Erythroblast (primary cell): ENCODE data around the gene RIOK2.
"Not testable (repeated sequence)": the region's sequence is repeated elsewhere in the genome, so short reads cannot be mapped to it uniquely, and the experiment has no call there.

Experiments used
- DNase-seq, 2 experiments: peaks; one replicate each; lab custom pipeline; 2025; lab: John Stamatoyannopoulos, UW
- GATA1 ChIP-seq: IDR thresholded peaks from 2 replicates; pipeline ENCODE4 v1.6.1; 2011; ENCODE audit warnings: low read depth, mild to moderate bottlenecking, control low read depth, low read length, moderate library complexity
- POLR2A ChIP-seq: IDR thresholded peaks from 2 replicates; pipeline ENCODE4 v1.6.1; 2011; ENCODE audit warnings: mild to moderate bottlenecking, low read length

Gene RIOK2

DNA sequence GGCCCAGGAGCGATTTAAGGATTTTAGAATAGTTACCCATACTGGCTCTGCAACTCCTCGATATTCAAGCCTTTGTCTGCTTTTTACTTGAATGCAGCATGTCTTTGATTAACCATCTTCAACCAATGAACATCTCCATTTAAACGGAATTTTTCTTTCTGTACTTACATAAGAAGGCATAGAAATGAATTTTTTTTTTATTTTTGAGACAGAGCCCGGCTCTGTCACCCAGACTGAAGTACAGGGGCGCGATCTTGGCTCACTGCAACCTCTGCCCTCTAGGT, 825 bp upstream of the RIOK2 start:
- no peak for DNase-seq
- no peak for TF ChIP-seq POLR2A
- no peak for TF ChIP-seq GATA1

DNA sequence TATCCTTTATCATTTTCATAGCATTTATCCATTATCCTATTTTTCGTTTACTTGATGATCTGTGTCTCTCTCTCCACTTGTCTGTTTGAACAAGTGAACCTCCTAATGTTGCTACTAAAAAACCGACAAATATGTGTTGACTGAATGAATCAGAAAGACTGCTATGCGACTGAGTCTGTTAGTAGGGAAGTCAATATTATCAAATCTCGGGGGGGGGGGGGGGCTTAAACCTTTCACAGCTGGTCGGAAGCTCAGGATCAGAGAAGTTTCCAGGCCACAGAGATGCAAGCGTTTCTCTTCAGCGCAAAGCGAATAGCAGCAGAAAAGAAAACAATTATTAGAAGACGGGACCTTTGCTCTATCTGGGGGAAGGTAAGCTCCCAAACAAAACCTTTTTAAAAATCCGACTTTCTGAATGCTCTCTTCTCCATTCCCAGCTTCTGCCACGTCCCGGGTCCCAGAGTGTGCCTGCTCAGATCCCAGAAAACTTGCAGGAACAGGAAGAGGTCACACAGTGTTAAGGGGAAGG, 412 bp downstream of the RIOK2 start:
- TF ChIP-seq GATA1 (no peak), POLR2A (no peak)
- DNase-seq: peak in 1 of 2 experiments; percentile 47

DNA sequence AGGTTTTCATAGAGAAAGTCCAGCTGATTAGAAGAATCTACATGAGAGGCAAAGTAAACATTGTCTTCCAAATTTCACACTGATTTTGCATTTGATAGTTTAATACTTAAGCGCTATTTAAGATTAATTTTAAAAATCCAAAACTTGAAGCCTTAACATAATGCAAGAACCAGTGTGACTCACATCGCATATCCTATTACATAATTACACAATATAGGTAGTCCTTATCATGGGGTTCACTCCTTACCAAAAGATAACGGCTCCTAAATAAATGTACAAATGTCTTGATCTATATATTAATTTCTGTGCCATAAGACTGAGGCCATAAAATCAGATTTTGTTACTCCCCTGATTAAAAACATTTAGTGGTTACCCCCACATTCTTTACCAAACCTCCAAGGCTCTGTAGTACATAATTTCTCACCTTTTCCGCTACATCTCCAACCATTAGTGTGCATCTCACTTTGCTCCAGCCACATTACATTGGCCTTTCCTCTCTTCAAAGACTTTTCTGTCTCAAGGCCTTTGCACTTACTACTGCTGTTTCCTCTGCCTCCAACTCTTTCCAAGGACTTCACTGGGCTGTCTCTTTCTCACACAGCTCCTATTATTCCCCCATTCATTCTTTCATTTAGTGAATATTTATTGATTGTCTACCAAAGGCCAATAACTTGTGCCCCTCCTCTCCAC, 1.0 kb downstream of the RIOK2 start:
- peak; percentile 8 to 41 for DNase-seq
- TF ChIP-seq GATA1: no peak
- no peak for TF ChIP-seq POLR2A

DNA sequence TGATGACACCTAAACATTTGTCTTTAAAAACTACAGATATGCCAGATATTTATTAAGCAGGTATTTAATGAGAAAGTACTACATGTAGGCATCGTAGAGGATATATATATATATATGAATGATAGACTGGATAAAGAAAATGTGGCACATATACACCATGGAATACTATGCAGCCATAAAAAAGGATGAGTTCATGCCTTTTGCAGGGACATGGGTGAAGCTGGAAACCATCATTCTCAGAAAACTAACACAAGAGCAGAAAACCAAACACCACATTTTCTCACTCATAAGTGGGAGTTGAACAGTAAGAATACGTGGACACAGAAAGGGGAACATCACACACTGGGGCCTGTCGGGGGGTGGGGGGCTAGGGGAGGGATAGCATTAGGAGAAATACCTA, 3.6 kb downstream of the RIOK2 start:
- not testable (repeated sequence) for DNase-seq

DNA sequence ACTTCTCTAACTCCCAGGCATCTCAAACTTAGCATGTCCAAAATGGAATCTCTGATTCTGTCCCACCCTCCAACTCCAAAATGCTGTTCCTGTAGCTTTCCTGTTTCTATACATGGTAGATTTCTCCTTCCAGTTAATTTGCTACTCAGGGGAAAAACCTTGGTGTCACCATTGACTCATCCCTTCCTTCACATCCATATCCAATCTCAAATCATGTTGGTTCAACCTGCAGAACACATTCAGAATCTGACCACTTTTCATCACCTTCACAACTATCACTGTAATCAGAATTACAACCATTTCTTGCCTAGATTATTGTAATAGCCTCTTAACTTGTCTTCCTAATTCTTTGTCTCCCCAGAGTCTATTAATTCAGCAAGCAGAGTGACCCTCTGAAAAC, 10.8 kb downstream of the RIOK2 start:
- TF ChIP-seq POLR2A: no peak
- TF ChIP-seq GATA1: no peak
- no peak for DNase-seq

DNA sequence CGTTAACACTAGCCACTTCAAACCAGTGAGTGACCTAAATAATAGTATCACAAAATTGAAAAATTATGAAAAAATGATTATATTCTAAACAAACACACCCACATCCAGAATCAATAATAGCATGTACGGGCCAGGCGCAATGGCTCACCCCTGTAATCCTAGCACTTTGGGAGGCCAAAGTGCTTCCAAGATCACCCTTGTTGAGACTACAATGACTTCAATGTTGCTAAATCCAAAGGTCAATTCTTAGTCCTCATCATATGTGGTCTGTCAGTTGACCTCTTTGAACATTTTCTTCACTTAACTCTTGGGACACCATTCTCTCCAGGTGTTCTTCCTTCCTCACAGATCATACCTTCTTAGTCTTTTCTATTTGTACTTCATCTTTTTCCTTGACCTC, 11.3 kb downstream of the RIOK2 start:
- DNase-seq: no peak
- TF ChIP-seq POLR2A (no peak), GATA1 (no peak)

DNA sequence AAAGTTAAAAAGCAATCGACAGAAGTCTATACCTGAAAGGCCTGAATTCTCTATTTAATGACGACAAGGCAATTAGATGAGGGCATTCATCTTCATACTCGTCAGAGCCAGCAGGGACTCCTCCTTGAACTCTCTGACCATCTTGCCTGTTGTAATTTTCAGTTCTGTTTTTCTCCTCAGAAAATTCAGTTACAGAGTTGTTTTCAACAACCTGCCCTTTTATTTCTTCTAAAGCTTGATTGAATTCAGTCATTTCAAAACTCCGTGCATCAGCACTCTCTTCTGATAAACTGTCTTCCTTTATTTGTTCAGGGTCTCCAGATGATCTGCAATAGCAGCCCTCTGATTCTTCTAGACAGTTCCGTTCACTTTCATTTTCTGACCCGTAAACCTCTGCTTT, 15.6 kb downstream of the RIOK2 start:
- DNase-seq: no peak
- no peak for TF ChIP-seq GATA1
- no peak for TF ChIP-seq POLR2A

DNA sequence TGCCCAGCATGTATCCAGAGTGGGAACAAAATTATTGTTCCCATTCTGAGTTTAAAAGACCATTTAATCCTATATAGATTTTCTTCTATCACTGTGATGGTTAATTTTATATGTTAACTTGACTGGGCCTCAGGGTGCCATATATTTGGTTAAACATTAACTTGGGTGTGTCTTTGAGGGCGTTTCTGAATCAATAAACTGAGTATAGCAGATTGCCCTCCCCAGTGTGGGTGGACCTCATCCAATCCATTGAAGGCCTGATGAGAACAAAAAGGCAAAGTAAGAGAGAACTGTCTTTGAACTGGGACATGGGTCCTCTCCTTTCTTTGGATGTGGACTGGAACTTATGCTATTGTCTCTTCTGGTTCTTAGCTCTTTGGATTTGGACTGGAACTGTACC, 17.3 kb downstream of the RIOK2 start:
- TF ChIP-seq GATA1: no peak
- no peak for TF ChIP-seq POLR2A
- DNase-seq: no peak

DNA sequence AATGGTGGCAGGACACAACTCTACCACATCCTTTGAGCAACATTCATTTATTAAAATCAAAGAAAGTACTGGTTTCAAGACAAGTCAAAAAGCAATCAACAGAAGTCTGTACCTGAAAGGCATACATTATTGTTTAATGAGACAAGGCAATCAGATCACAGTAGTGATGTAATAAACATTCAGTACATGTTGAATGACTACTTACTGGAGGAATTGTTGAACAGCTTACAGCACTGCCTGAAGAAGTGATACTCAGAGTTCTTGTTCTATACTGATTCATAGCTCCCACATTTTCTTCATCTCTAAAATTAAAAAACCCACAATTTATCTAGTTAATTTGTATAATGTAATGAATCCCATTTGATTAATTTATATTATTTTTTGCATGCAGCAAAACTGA, 18.2 kb downstream of the RIOK2 start:
- no peak for DNase-seq
- TF ChIP-seq GATA1 (no peak), POLR2A (no peak)

DNA sequence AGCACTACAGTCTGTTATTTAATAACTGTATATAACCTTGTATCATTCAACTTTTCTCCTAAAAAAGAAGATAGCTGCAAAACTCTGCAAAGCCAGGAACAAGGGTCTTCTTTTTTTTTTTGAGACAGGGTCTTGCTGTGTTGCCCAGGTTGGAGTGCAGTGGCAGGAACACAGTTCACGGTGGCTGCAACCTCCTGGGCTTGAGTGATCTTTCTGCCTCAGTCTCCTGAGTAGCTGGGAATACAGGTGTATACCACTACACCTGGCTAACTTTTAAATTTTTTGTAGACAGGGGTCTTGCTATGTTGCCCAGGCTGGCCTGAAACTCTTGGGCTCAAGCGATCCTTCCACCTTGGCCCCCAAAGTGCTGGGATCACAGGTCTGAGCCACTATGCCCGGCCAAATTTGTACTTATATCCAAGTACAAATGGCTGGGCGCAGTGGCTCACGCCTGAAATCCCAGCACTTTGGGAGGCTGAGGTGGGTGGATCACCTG, 19.2 kb downstream of the RIOK2 start:
- TF ChIP-seq GATA1: no peak
- TF ChIP-seq POLR2A: no peak

DNA sequence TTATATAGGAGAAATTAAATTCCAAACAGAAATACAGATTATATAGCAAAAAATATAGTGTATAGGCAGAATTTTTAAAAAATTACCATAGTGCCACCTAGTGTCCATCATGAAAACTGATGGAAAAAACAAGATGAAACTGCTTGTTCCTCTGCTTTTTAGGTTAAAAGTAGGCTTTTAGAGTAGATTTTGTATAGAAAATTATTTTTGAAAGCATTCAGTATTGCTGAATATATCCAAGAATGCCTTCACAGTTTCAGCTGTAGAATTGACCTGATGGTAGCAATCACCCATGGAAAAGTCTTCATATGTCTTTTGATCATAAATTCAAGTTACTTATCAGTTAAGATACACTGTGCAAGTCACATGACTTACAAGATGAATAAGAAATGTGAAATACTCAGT, 19.7 kb downstream of the RIOK2 start:
- TF ChIP-seq POLR2A (no peak), GATA1 (no peak)
- peak; percentile 25 to 54 for DNase-seq

More for the DNA sequence above, 19.2 kb downstream of the RIOK2 start:
- no peak for DNase-seq

DNA sequence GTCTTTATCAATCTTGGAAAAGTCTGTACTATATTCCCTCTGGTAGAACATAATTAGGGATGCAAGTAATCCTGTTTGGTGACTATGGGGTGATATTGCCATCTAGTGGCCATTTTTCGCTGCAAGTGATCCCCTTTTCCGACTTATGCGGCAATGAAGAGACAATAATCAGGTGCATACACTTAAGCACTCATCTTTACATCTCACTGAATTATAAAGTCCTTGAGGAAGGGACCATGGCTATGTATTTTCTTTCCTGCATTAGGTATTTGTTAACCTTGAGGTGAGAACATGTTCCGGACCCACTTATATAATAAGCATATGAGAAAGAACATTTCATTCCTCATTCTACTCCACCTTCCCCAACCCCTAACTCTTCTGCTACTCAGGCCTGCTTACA, 21.0 kb downstream of the RIOK2 start:
- TF ChIP-seq GATA1: no peak
- TF ChIP-seq POLR2A: no peak
- peak; percentile 76 to 90 for DNase-seq

DNA sequence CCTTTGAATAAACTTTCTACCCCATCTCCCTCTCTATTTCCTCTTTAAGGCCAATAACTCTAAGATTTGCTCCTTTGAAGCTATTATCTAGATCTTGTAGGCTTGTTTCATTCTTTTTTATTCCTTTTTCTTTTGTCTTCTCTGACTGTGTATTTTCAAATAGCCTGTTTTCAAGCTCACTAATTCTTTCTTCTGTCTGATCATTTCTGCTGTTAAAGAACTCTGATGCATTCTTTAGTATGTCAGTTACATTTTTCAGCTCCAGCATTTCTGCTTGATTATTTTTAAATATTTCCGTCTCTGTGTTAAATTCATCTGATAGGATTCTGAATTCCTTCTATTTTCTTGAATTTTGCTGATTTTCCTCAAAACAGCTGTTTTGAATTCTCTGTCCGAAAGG, 25.4 kb downstream of the RIOK2 start:
- DNase-seq: no peak
- TF ChIP-seq GATA1 (no peak), POLR2A (no peak)

DNA sequence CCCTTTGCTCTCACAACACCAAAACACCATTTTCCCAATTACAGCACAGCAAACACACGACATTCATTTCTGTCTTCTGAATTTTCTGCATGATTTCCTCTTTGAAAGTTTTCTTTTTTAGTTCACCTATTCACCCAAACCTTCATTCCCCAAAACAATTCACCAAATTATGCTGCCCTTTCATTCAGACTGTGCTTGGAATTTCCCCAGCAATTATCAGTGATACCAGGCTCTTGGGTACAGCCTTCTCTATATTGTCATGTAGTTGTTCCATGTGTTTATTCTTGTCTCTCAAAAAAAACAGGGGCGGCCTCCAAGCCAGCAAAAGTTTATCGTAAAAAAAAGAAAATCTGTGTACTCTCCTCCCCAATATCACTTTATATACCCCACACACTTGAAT, 31.7 kb downstream of the RIOK2 start:
- no peak for TF ChIP-seq POLR2A
- no peak for TF ChIP-seq GATA1
- no peak for DNase-seq

DNA sequence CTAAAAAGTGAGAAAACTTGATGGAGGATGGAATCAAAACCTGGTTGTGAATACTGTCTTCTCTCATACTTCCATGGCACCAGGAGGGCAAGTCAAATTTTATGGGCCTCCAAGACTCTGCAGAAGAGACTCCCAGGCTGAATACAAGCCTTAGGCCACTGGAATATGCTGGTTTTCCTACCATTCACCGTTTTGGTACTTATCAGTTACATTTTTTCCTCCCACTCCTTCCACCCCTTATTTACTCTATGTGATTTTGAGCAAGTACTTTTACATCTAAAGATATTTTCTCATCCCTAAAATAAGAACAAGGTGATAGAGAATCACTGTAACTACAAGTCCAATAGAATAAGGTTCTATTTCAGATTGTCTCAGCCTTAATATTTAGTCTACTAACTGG, 32.6 kb downstream of the RIOK2 start:
- DNase-seq: no peak
- TF ChIP-seq POLR2A: no peak
- no peak for TF ChIP-seq GATA1
